ENCODE measurements around the gene NRP2.

The NRP2 gene

GRCh38 chr2:205738117-205738968, 56.0 kb downstream of the NRP2 start:
- Histone ChIP-seq H3K4me1 (ENCODE audit: insufficient read depth, low read length) (no peaks in the 10 kb centered on the region), H3K27ac (ENCODE audit: low read length) (no peak overlapping the region), H3K79me2 (ENCODE audit: insufficient read depth, low read length) (no peaks in the 10 kb centered on the region), H3K36me3 (ENCODE audit: insufficient read depth, low read length) (no peaks in the 10 kb centered on the region), H2AFZ (ENCODE audit: low read depth, low read length) (no peak overlapping the region), H3K9me3 (ENCODE audit: insufficient read depth, low read length, severe bottlenecking) (no peaks in the 10 kb centered on the region), H3K27me3 (ENCODE audit: insufficient read depth, low read length, poor library complexity) (peaks cover 5% of the 10 kb centered on the region), H4K20me1 (ENCODE audit: insufficient read depth, low read length) (no peaks in the 10 kb centered on the region), H3K4me3 (ENCODE audit: low read depth in 1 of 2, low read length in 2 of 2) (no peak overlapping the region), H3K9ac (ENCODE audit: low read depth, low read length) (no peak overlapping the region), H3K4me2 (ENCODE audit: insufficient read depth, low read length) (no peak overlapping the region)
- no peak for DNase-seq
- no peak for ATAC-seq (ENCODE audit: insufficient read depth, low read depth)
- TF ChIP-seq CTCF (IDR thresholded peaks at IDR 0.05; ENCODE audit: borderline replicate concordance, extremely low read depth, low read length, poor library complexity, severe bottlenecking), result no peak
- no peak for TF ChIP-seq EZH2 (IDR thresholded peaks at IDR 0.05; ENCODE audit: borderline replicate concordance, low read depth, low read length, severe bottlenecking)

GRCh38 chr2:205739620-205740019, 57.3 kb downstream of the NRP2 start:
- Histone ChIP-seq H3K9ac (ENCODE audit: low read depth, low read length) (no peak overlapping the region), H3K4me2 (ENCODE audit: insufficient read depth, low read length) (no peak overlapping the region), H3K79me2 (ENCODE audit: insufficient read depth, low read length) (no peaks in the 10 kb centered on the region), H3K4me1 (ENCODE audit: insufficient read depth, low read length) (no peaks in the 10 kb centered on the region), H3K4me3 (ENCODE audit: low read depth in 1 of 2, low read length in 2 of 2) (no peak overlapping the region), H3K9me3 (ENCODE audit: insufficient read depth, low read length, severe bottlenecking) (no peaks in the 10 kb centered on the region), H3K36me3 (ENCODE audit: insufficient read depth, low read length) (no peaks in the 10 kb centered on the region), H3K27ac (ENCODE audit: low read length) (no peak overlapping the region), H2AFZ (ENCODE audit: low read depth, low read length) (no peak overlapping the region), H4K20me1 (ENCODE audit: insufficient read depth, low read length) (no peaks in the 10 kb centered on the region), H3K27me3 (ENCODE audit: insufficient read depth, low read length, poor library complexity) (peaks cover 5% of the 10 kb centered on the region)
- TF ChIP-seq EZH2 (IDR thresholded peaks at IDR 0.05; ENCODE audit: borderline replicate concordance, low read depth, low read length, severe bottlenecking), result no peak
- DNase-seq (no peak), ATAC-seq (ENCODE audit: insufficient read depth, low read depth) (no peak)

GRCh38 chr2:205740381-205740780, 58.1 kb downstream of the NRP2 start:
- Histone ChIP-seq H3K9me3 (ENCODE audit: insufficient read depth, low read length, severe bottlenecking) (no peaks in the 10 kb centered on the region), H3K79me2 (ENCODE audit: insufficient read depth, low read length) (no peaks in the 10 kb centered on the region), H3K4me3 (ENCODE audit: low read depth in 1 of 2, low read length in 2 of 2) (no peak overlapping the region), H3K9ac (ENCODE audit: low read depth, low read length) (no peak overlapping the region), H4K20me1 (ENCODE audit: insufficient read depth, low read length) (no peaks in the 10 kb centered on the region), H2AFZ (ENCODE audit: low read depth, low read length) (no peak overlapping the region), H3K27me3 (ENCODE audit: insufficient read depth, low read length, poor library complexity) (peaks cover 5% of the 10 kb centered on the region), H3K27ac (ENCODE audit: low read length) (no peak overlapping the region), H3K36me3 (ENCODE audit: insufficient read depth, low read length) (no peaks in the 10 kb centered on the region), H3K4me2 (ENCODE audit: insufficient read depth, low read length) (no peak overlapping the region), H3K4me1 (ENCODE audit: insufficient read depth, low read length) (no peaks in the 10 kb centered on the region)
- ATAC-seq (ENCODE audit: insufficient read depth, low read depth) (no peak), DNase-seq (no peak)
- no peak for TF ChIP-seq EZH2 (IDR thresholded peaks at IDR 0.05; ENCODE audit: borderline replicate concordance, low read depth, low read length, severe bottlenecking)
- TF ChIP-seq CTCF (IDR thresholded peaks at IDR 0.05; ENCODE audit: borderline replicate concordance, extremely low read depth, low read length, poor library complexity, severe bottlenecking), result no peak

- TF ChIP-seq CTCF (IDR thresholded peaks at IDR 0.05; ENCODE audit: borderline replicate concordance, extremely low read depth, low read length, poor library complexity, severe bottlenecking) (no peak), EZH2 (IDR thresholded peaks at IDR 0.05; ENCODE audit: borderline replicate concordance, low read depth, low read length, severe bottlenecking) (no peak)
- H3K4me2 ChIP-seq (ENCODE audit: insufficient read depth, low read length), result no peak overlapping the region
- no peak for DNase-seq
- no peak overlapping the region for H2AFZ ChIP-seq (ENCODE audit: low read depth, low read length)
- no peak overlapping the region for H3K4me3 ChIP-seq (ENCODE audit: low read depth in 1 of 2, low read length in 2 of 2)
- H4K20me1 ChIP-seq (ENCODE audit: insufficient read depth, low read length), result no peaks in the 10 kb centered on the region
- no peaks in the 10 kb centered on the region for H3K79me2 ChIP-seq (ENCODE audit: insufficient read depth, low read length)
- no peaks in the 10 kb centered on the region for H3K4me1 ChIP-seq (ENCODE audit: insufficient read depth, low read length)
- no peaks in the 10 kb centered on the region for H3K36me3 ChIP-seq (ENCODE audit: insufficient read depth, low read length)
- H3K27ac ChIP-seq (ENCODE audit: low read length), result no peak overlapping the region
- peaks cover 5% of the 10 kb centered on the region for H3K27me3 ChIP-seq (ENCODE audit: insufficient read depth, low read length, poor library complexity)
- no peak overlapping the region for H3K9ac ChIP-seq (ENCODE audit: low read depth, low read length)
- no peaks in the 10 kb centered on the region for H3K9me3 ChIP-seq (ENCODE audit: insufficient read depth, low read length, severe bottlenecking)
- no peak for ATAC-seq (ENCODE audit: insufficient read depth, low read depth)
These were observed 59.1 kb downstream of the NRP2 start for GRCh38 chr2:205741256-205741978.
